ENCODE measurements around the gene SLC4A8. TPM values are rescaled to one million over a fixed set of nuclear protein-coding genes. Genes with fewer than 3 reads are reported as not detected.

Gene SLC4A8
- total RNA-seq, 1 experiment from 2014 or later: 62.7 TPM

DNA sequence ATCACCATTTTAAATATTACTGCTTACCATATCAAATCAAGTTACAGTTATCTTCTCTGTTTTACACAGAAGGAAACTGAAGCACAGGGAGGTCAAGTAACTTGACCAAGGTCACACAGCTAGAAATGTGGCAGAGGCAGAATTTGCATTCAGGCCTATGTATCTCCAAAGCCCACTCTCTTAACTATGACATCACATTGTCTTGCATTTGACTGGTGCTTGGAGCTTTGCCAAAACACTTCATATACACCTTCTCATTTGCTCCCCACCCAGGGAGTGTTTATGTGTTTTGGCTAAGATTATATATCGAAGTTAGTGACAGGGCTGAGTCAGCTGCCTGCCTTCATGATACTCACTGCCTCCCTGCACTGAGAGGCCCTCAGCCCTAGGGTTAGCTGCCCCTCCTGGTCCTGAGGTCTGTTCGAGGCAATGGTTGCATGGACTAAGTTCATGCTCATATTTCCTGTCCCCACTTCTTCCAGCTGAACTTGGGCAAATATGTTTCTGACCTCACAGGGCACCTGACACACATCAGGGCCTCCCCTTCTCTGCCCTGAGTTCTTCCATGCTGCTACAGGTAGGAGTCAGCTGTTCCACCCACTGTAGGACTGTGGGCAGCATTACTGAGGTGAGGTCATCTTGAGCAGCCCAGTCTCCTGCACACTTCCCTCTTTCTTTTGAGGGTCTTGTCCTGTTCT, 35.2 kb upstream of the SLC4A8 start:
- CTCF ChIA-PET: interaction anchor here (0.5 to 1.2 kb wide), 3 partner anchors 11 to 915 kb away, joined by 3 to 4 read pairs (median 3); no protein-coding TSS in a partner anchor
- BruUV-seq (replicated peaks): no TSS peak
- no peak for DNase-seq
- Histone ChIP-seq H3K4me1 (peaks cover 37% of the 10 kb centered on the region), H3K4me3 (ENCODE audit: low read depth, low read length) (no peak overlapping the region), H3K36me3 (ENCODE audit: control insufficient read depth, insufficient read depth, low read length) (no peaks in the 10 kb centered on the region; the same call in 1 of the 2 replicates), H3K9me3 (no peaks in the 10 kb centered on the region), H3K27me3 (replicated peaks; ENCODE audit: control insufficient read depth, insufficient read depth, low read length) (no peaks in the 10 kb centered on the region)
- TF ChIP-seq, protein P1, sequence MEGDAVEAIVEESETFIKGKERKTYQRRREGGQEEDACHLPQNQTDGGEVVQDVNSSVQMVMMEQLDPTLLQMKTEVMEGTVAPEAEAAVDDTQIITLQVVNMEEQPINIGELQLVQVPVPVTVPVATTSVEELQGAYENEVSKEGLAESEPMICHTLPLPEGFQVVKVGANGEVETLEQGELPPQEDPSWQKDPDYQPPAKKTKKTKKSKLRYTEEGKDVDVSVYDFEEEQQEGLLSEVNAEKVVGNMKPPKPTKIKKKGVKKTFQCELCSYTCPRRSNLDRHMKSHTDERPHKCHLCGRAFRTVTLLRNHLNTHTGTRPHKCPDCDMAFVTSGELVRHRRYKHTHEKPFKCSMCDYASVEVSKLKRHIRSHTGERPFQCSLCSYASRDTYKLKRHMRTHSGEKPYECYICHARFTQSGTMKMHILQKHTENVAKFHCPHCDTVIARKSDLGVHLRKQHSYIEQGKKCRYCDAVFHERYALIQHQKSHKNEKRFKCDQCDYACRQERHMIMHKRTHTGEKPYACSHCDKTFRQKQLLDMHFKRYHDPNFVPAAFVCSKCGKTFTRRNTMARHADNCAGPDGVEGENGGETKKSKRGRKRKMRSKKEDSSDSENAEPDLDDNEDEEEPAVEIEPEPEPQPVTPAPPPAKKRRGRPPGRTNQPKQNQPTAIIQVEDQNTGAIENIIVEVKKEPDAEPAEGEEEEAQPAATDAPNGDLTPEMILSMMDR (IDR thresholded peaks at IDR 0.05; ENCODE audit: insufficient read depth in 1 of 2, low read depth in 1 of 2, low read length in 1 of 2, severe bottlenecking in 1 of 2, unreplicated experiment in 1 of 2): no peak
- intact Hi-C loops (cut with micrococcal nuclease; ENCODE audit: unreplicated experiment): no loop called here
- Mint-ChIP-seq H3K9me3 (ENCODE audit: unreplicated experiment) (no peaks in the 10 kb centered on the region), H3K36me3 (ENCODE audit: insufficient read depth, unreplicated experiment) (peaks cover 58% of the 10 kb centered on the region), H3K4me1 (ENCODE audit: low read depth, unreplicated experiment) (peaks cover 48% of the 10 kb centered on the region), H3K4me3 (ENCODE audit: unreplicated experiment) (peak overlapping the region; percentile 83), H3K27ac (ENCODE audit: unreplicated experiment) (peak overlapping the region; percentile 99), H3K27me3 (ENCODE audit: insufficient read depth, unreplicated experiment) (no peaks in the 10 kb centered on the region)
- POLR2A ChIA-PET: no interaction called here

DNA sequence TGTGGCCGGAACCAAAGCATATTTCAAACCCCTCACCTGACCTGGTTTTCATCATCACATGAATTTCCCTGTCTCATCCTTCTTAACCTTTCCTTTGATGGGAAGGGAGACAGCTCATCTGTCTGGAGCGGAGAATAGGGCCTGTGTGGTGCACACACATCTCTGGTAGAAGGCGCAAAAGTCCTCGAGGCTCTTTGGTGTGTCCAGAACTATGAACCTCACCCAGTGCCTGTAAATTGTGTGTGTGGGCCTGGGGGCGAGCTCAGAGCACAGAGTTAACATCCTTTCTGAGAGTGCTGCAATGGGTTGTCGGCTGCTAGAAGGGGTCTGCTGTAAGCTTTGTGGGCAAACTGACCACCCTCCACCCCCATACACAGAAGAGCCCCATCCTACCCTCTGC, 34.2 kb upstream of the SLC4A8 start:
- TSS peak; percentile 52 for BruUV-seq (replicated peaks)
- Mint-ChIP-seq H3K9me3 (ENCODE audit: unreplicated experiment) (no peaks in the 10 kb centered on the region), H3K36me3 (ENCODE audit: insufficient read depth, unreplicated experiment) (peaks cover 59% of the 10 kb centered on the region), H3K4me1 (ENCODE audit: low read depth, unreplicated experiment) (peaks cover 54% of the 10 kb centered on the region), H3K4me3 (ENCODE audit: unreplicated experiment) (peak overlapping the region; percentile 83), H3K27me3 (ENCODE audit: insufficient read depth, unreplicated experiment) (no peaks in the 10 kb centered on the region), H3K27ac (ENCODE audit: unreplicated experiment) (peak overlapping the region; percentile 99)
- intact Hi-C loops (cut with micrococcal nuclease; ENCODE audit: unreplicated experiment): no loop called here
- peak overlapping the region; percentile 87 for H3K4me3 ChIP-seq (ENCODE audit: low read depth, low read length)
- no peaks in the 10 kb centered on the region for H3K9me3 ChIP-seq
- DNase-seq: no peak
- H3K27me3 ChIP-seq (replicated peaks; ENCODE audit: control insufficient read depth, insufficient read depth, low read length): no peaks in the 10 kb centered on the region
- ChIA-PET CTCF (interaction anchor here (0.6 to 2.0 kb wide), 7 partner anchors 18 to 433 kb away, joined by 3 to 6 read pairs (median 4); partner anchors contain the start of gene SLC4A8), POLR2A (no interaction called here)
- H3K4me1 ChIP-seq: peaks cover 47% of the 10 kb centered on the region
- TF ChIP-seq, protein P1 (IDR thresholded peaks at IDR 0.05; ENCODE audit: insufficient read depth in 1 of 2, low read depth in 1 of 2, low read length in 1 of 2, severe bottlenecking in 1 of 2, unreplicated experiment in 1 of 2): no peak
- H3K36me3 ChIP-seq (ENCODE audit: control insufficient read depth, insufficient read depth, low read length): no peaks in the 10 kb centered on the region

DNA sequence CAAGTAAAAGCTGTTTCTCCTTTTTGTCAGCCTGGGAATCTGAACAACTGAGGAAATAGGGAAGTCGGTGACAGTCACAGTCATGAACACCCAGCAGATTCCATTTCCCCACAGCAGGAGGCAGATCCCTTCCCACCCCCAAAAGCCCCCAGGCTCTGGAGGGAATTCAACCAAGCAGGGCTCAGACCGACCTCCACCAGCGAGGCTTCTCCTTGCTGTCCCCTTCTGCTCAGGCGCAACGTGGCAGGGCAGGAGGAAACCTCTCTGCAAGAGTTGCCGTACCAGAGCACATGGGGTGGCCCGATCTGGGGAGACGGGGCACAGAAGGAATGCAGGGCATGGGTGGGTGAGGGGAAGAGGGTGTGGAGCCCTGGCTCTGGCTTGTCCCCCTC, 33.7 kb upstream of the SLC4A8 start:
- H3K4me3 Mint-ChIP-seq (ENCODE audit: unreplicated experiment): peak overlapping the region; percentile 83
- intact Hi-C loops (cut with micrococcal nuclease; ENCODE audit: unreplicated experiment): loop anchor here (1.0 kb wide), 1 partner anchor 9 kb away; no protein-coding TSS in a partner anchor
- H3K4me1 Mint-ChIP-seq (ENCODE audit: low read depth, unreplicated experiment): peaks cover 54% of the 10 kb centered on the region
- peaks cover 56% of the 10 kb centered on the region for H3K36me3 Mint-ChIP-seq (ENCODE audit: insufficient read depth, unreplicated experiment)
- Histone ChIP-seq H3K4me1 (peaks cover 51% of the 10 kb centered on the region), H3K36me3 (ENCODE audit: control insufficient read depth, insufficient read depth, low read length) (no peaks in the 10 kb centered on the region), H3K4me3 (ENCODE audit: low read depth, low read length) (peak overlapping the region; percentile 87), H3K27me3 (replicated peaks; ENCODE audit: control insufficient read depth, insufficient read depth, low read length) (no peaks in the 10 kb centered on the region), H3K9me3 (no peaks in the 10 kb centered on the region)
- TF ChIP-seq, protein P1 (IDR thresholded peaks at IDR 0.05; ENCODE audit: insufficient read depth in 1 of 2, low read depth in 1 of 2, low read length in 1 of 2, severe bottlenecking in 1 of 2, unreplicated experiment in 1 of 2): no peak
- POLR2A ChIA-PET: interaction anchor here (0.5 to 1.5 kb wide), 6 partner anchors 9 to 805 kb away, joined by 3 to 19 read pairs (median 4); no protein-coding TSS in a partner anchor
- peak overlapping the region; percentile 99 for H3K27ac Mint-ChIP-seq (ENCODE audit: unreplicated experiment)
- H3K27me3 Mint-ChIP-seq (ENCODE audit: insufficient read depth, unreplicated experiment): no peaks in the 10 kb centered on the region
- BruUV-seq (replicated peaks): no TSS peak
- CTCF ChIA-PET: interaction anchor here (0.8 to 2.0 kb wide), 5 partner anchors 19 to 433 kb away, joined by 3 to 6 read pairs (median 4); partner anchors contain the start of gene SLC4A8
- no peaks in the 10 kb centered on the region for H3K9me3 Mint-ChIP-seq (ENCODE audit: unreplicated experiment)
- peak; percentile 72 to 75 for DNase-seq
